ENCODE measurements around the gene TAPT1. TPM values are rescaled to one million over a fixed set of nuclear protein-coding genes. Genes with fewer than 3 reads are reported as not detected.

TAPT1 gene
- total RNA-seq, 1 experiment from 2014 or later, result 17.3 TPM

DNA sequence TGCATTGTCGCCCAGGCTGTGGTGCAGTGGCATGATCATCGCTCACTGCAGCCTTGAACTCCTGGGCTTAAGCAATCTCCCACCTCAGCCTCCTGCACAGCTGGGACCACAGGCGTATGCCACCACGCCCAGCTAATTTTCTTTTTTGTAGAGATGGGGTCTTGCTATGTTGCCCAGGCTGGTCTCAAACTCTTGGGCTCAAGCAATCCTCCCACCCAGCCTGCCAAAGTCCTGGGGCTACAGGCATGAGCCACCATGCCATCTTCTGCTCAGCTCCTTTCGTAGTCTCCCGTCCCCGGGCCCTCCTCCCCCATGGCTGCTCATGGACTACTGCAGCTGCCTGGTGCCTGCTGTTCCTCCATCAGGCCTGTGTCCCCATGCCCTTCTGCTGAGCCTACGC, 58.1 kb downstream of the TAPT1 start:
- Histone ChIP-seq H3K27ac (ENCODE audit: low read length) (no peak overlapping the region), H3K4me1 (ENCODE audit: control insufficient read depth, insufficient read depth, low read length) (no peaks in the 10 kb centered on the region), H3K9me3 (ENCODE audit: control insufficient read depth, insufficient read depth, low read depth, low read length) (no peaks in the 10 kb centered on the region), H3K36me3 (ENCODE audit: control insufficient read depth, insufficient read depth, low read length) (no peaks in the 10 kb centered on the region), H3K4me3 (ENCODE audit: low read depth in 2 of 2, low read length in 2 of 2) (no peak overlapping the region), H3K27me3 (ENCODE audit: control insufficient read depth, insufficient read depth, low read length) (no peaks in the 10 kb centered on the region)
- TF ChIP-seq SIN3A (IDR thresholded peaks at IDR 0.05; ENCODE audit: borderline replicate concordance, insufficient read depth, low read depth, low read length) (no peak), REST (IDR thresholded peaks at IDR 0.05; ENCODE audit: insufficient read depth in 1 of 2, low read depth in 2 of 2, low read length in 1 of 2) (no peak), POLR2AphosphoS5 (IDR thresholded peaks at IDR 0.05; ENCODE audit: low read depth, low read length) (no peak), TCF7L2 (IDR thresholded peaks at IDR 0.05; ENCODE audit: low read depth, low read length) (no peak), CTCF (IDR thresholded peaks at IDR 0.05) (no peak)
- POLR2A ChIA-PET, result no interaction called here
- ATAC-seq, result no peak
- CTCF ChIA-PET, result no interaction called here
- no peak for DNase-seq (ENCODE audit: low read depth, low spot score)
- BruUV-seq (replicated peaks), result no TSS peak
- intact Hi-C loops (cut with micrococcal nuclease; ENCODE audit: unreplicated experiment) (no loop called here), in situ Hi-C loops (cut with HindIII; ENCODE audit: low pct_unique_long_range_greater_than_20kb, low sequenced_read_pairs) (no loop called here)

DNA sequence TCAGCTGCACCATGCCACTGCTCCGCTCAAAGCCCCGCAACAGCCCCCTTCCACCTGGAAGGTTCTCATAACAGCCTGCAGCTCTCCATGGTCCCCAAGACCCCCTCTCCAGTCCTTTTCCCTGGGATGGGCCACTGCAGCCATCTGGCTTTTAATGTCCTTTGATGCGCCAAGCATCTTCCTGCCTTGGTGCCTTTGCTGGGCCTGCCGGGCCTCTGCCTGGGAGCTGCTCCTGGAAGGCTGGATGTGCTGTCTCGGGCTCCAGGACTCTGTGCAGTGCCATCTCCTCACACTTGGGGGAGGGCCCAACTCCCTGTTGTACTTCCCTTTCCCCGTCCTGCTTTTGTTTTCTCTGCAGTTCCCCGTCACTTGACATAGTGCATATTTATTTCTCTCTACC, 60.3 kb downstream of the TAPT1 start:
- DNase-seq (ENCODE audit: low read depth, low spot score) (no peak), ATAC-seq (no peak)
- POLR2A ChIA-PET, result no interaction called here
- H3K27ac ChIP-seq (ENCODE audit: low read length), result no peak overlapping the region
- CTCF ChIA-PET, result no interaction called here
- no peaks in the 10 kb centered on the region for H3K9me3 ChIP-seq (ENCODE audit: control insufficient read depth, insufficient read depth, low read depth, low read length)
- H3K27me3 ChIP-seq (ENCODE audit: control insufficient read depth, insufficient read depth, low read length), result no peaks in the 10 kb centered on the region
- in situ Hi-C loops (cut with HindIII; ENCODE audit: low pct_unique_long_range_greater_than_20kb, low sequenced_read_pairs), result no loop called here
- BruUV-seq (replicated peaks), result no TSS peak
- H3K4me1 ChIP-seq (ENCODE audit: control insufficient read depth, insufficient read depth, low read length), result no peaks in the 10 kb centered on the region
- H3K36me3 ChIP-seq (ENCODE audit: control insufficient read depth, insufficient read depth, low read length), result no peaks in the 10 kb centered on the region
- no peak for TF ChIP-seq SIN3A (IDR thresholded peaks at IDR 0.05; ENCODE audit: borderline replicate concordance, insufficient read depth, low read depth, low read length)
- TF ChIP-seq TCF7L2 (IDR thresholded peaks at IDR 0.05; ENCODE audit: low read depth, low read length), result no peak
- TF ChIP-seq CTCF (IDR thresholded peaks at IDR 0.05), result no peak
- no peak for TF ChIP-seq POLR2AphosphoS5 (IDR thresholded peaks at IDR 0.05; ENCODE audit: low read depth, low read length)
- TF ChIP-seq REST (IDR thresholded peaks at IDR 0.05; ENCODE audit: insufficient read depth in 1 of 2, low read depth in 2 of 2, low read length in 1 of 2), result no peak
- intact Hi-C loops (cut with micrococcal nuclease; ENCODE audit: unreplicated experiment), result no loop called here
- no peak overlapping the region for H3K4me3 ChIP-seq (ENCODE audit: low read depth in 2 of 2, low read length in 2 of 2)
